Ovary (tissue), 9 donors: ENCODE measurements around the gene PSTPIP2. TPM values are rescaled to one million over a fixed set of nuclear protein-coding genes. Genes with fewer than 3 reads are reported as not detected.
"Not testable (repeated sequence)": the region's sequence is repeated elsewhere in the genome, so short reads cannot be mapped to it uniquely, and the experiment has no call there.

ENCODE experiments used
- DNase-seq, 5 donors: peaks; one replicate each; pipeline ENCODE4 v3.0.0-alpha.2; 2019 to 2020
- H3K27ac ChIP-seq, 2 donors: fragments of 200-600 bp; one replicate each; pipeline versions ENCODE4 v1.5.1 to v1.8.0; 2019 to 2022
- H3K27me3 ChIP-seq: fragments of 200-600 bp; one replicate; pipeline ENCODE4 v1.8.0; 2022
- H3K36me3 ChIP-seq: fragments of 200-600 bp; sonication (generic); one replicate; pipeline ENCODE4 v1.5.1; 2019
- H3K4me1 ChIP-seq: one replicate; pipeline ENCODE4 v1.8.1; 2013; ENCODE audit warnings: mild to moderate bottlenecking, moderate library complexity; ENCODE audit not compliant: insufficient read depth
- H3K4me3 ChIP-seq: fragments of 200-600 bp; sonication (generic); one replicate; pipeline ENCODE4 v1.5.1; 2017
- H3K9me3 ChIP-seq, 2 donors: fragments of 200-600 bp in 1 of 2; sonication (generic) in 1 of 2; one replicate each; pipeline versions ENCODE4 v1.5.1 to v1.8.1; 2013 to 2019; ENCODE audit warnings: mild to moderate bottlenecking in 1 of 2, moderate library complexity in 1 of 2
- CTCF ChIP-seq, 3 donors: fragments of 450-650 bp in 2 of 3; fragments of 200-600 bp in 1 of 3; IDR thresholded peaks; one replicate each; pipeline versions ENCODE4 v1.5.1 to v1.8.0; 2016 to 2022; ENCODE audit warnings: antibody characterized with exemption in 3 of 3, mild to moderate bottlenecking in 1 of 3
- EP300 ChIP-seq: sonication (generic); formaldehyde crosslinking; IDR thresholded peaks from one replicate; pipeline ENCODE4 v1.6.1; 2017; ENCODE audit warnings: antibody characterized with exemption
- POLR2A ChIP-seq: fragments of 450-650 bp; IDR thresholded peaks from one replicate; pipeline ENCODE4 v1.6.1; 2017; ENCODE audit warnings: antibody characterized with exemption, mild to moderate bottlenecking, moderate library complexity
- WGBS, 3 donors: extraction: QIAGEN DNeasy Blood & Tissue Kit in 1 of 3; methylation state at CpG; one replicate each; pipeline versions ENCODE4 v1.1.5 to v1.1.7; 2013 to 2017; 5-methylcytosine and 5-hydroxymethylcytosine counted together
- intact Hi-C, 4 donors: fragments of 100-400 bp; cut with DNase I; formaldehyde crosslinking; loops; one replicate each; pipeline versions ENCODE4 v1.11.0 to v1.15.1; 2022 to 2023
- polyA plus RNA-seq, 2 donors: library from polyadenylated mRNA; stranded (reverse); fragments of 200-250 nt in 1 of 2; fragments of 350-450 nt in 1 of 2; fragmentation: Illumina TruSeq in 1 of 2; extraction: RNeasy Lipid Tissue Mini Kit (QIAGEN cat#74804) in 1 of 2; gene quantifications; one replicate each; pipeline ENCODE4 v1.2.3, GENCODE V29; 2013 to 2014
- total RNA-seq, 7 donors: library from RNA; depleted of rRNA in 2 of 7; stranded (reverse); fragments of >200 nt in 2 of 7; fragmentation: NEBNext Ultra II Directional in 3 of 7; extraction: Animal tissue kit (Norgen Biotek cat#: 25700) in 3 of 7; gene quantifications; one replicate each; pipeline versions ENCODE4 v1.1.0 to v1.2.4, GENCODE V29; 2016 to 2023
- donor health status: DM: no; HTN: no; CAD: no; lungs with moderate emphysema.
- donor health status: DM: no; HTN: no; CAD: no.
- donor health status: Bipolar disorder and iron deficiency.
- donor health status: DM: yes; HTN: yes; CAD: no.
- donor health status: DM: no; HTN: no; CAD: no.
- donor health status: DM: yes; HTN: yes; CAD: no.

PSTPIP2 gene
- total and polyA plus RNA-seq, 9 donors: 3.0 to 22.3 (median 5.3) TPM

GRCh38 chr18:46097431-46097800 is 25.4 kb upstream of the PSTPIP2 start:
- H3K27me3 ChIP-seq: no peaks in the 10 kb centered on the region
- intact Hi-C loops: loop anchor here in 1 of 4 donors (10.0 kb wide), 1 partner anchor 133 kb away; the partner anchor contains the start of gene EPG5
- H3K27ac ChIP-seq: peak overlapping the region in 1 of 2 donors; percentile 71
- peak overlapping the region; percentile 94 for H3K4me3 ChIP-seq
- TF ChIP-seq POLR2A (no peak), CTCF (IDR thresholded peaks at IDR 0.05) (no peak), EP300 (no peak)
- H3K4me1 ChIP-seq: peaks cover 13% of the 10 kb centered on the region
- H3K36me3 ChIP-seq: no peaks in the 10 kb centered on the region
- no peak for DNase-seq
- WGBS, 3 donors: 0% methylated on average over 8 of the region's 8 CpGs
- H3K9me3 ChIP-seq: no peaks in the 10 kb centered on the region

GRCh38 chr18:46096651-46097300 is 24.7 kb upstream of the PSTPIP2 start:
- WGBS, 3 donors: 13 to 43% (median 14%) methylated on average over 22 of the region's 22 CpGs
- H3K4me1 ChIP-seq: peaks cover 13% of the 10 kb centered on the region
- no peak for DNase-seq
- H3K9me3 ChIP-seq: no peaks in the 10 kb centered on the region
- intact Hi-C loops: loop anchor here in 1 of 4 donors (10.0 kb wide), 1 partner anchor 132 kb away; the partner anchor contains the start of gene EPG5
- peak overlapping the region; percentile 94 for H3K4me3 ChIP-seq
- TF ChIP-seq EP300 (no peak), POLR2A (no peak), CTCF (IDR thresholded peaks at IDR 0.05) (no peak)
- H3K36me3 ChIP-seq: no peaks in the 10 kb centered on the region
- H3K27me3 ChIP-seq: no peaks in the 10 kb centered on the region
- peak overlapping the region in 1 of 2 donors; percentile 71 for H3K27ac ChIP-seq

- no peaks in the 10 kb centered on the region for H3K9me3 ChIP-seq
- intact Hi-C loops: loop anchor here in 1 of 4 donors (10.0 kb wide), 1 partner anchor 131 kb away; the partner anchor contains the start of gene EPG5
- no peak overlapping the region for H3K27ac ChIP-seq
- H3K4me1 ChIP-seq: peaks cover 13% of the 10 kb centered on the region
- no peaks in the 10 kb centered on the region for H3K36me3 ChIP-seq
- no peak overlapping the region for H3K4me3 ChIP-seq
- no peak for TF ChIP-seq EP300
- WGBS, 3 donors: 93 to 97% (median 96%) methylated on average over 10 of the region's 10 CpGs
- H3K27me3 ChIP-seq: no peaks in the 10 kb centered on the region
- DNase-seq: no peak
Measured at GRCh38 chr18:46095532-46095931, 23.5 kb upstream of the PSTPIP2 start.

GRCh38 chr18:46088501-46088900 is 16.4 kb upstream of the PSTPIP2 start:
- H3K27ac ChIP-seq, H3K9me3 ChIP-seq, H3K4me1 ChIP-seq, H3K27me3 ChIP-seq, intact Hi-C loops, H3K4me3 ChIP-seq, DNase-seq, H3K36me3 ChIP-seq: not testable (repeated sequence)
- 53 to 61% (median 59%) methylated on average over 8 of the region's 8 CpGs for WGBS, 3 donors

DNA sequence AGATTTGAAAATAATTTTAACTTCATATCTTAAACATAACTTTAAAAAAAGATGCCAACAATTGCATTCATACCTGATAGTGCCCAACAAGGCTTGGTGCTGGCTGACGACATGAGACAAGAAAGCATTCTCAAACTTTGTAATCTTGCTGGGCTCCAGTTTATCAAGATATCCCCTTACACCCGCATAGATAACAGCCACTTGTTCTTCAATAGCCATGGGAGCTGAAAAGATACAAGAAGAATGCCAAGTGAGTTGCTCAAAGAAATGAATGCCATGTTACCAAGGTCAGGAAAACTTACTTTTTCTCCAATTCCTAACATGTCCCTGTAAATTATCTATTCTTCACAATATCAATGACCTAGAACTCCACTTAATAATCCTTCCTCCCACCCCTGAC is 12.4 kb upstream of the PSTPIP2 start:
- peaks cover 0 to 3% of the 10 kb centered on the region in 2 donors for H3K9me3 ChIP-seq
- H3K27me3 ChIP-seq: no peaks in the 10 kb centered on the region
- intact Hi-C loops: no loop called here
- no peaks in the 10 kb centered on the region for H3K4me1 ChIP-seq
- no peak overlapping the region for H3K4me3 ChIP-seq
- WGBS, 3 donors: 74 to 78% (median 77%) methylated on average over 2 of the region's 2 CpGs
- no peaks in the 10 kb centered on the region for H3K36me3 ChIP-seq
- no peak overlapping the region for H3K27ac ChIP-seq
- DNase-seq: no peak
- TF ChIP-seq CTCF (IDR thresholded peaks at IDR 0.05) (no peak), POLR2A (no peak), EP300 (no peak)
